Mesothelial cell of epicardium (in vitro differentiated cells): ENCODE data around the gene TRIP10. TPM values are rescaled to one million over a fixed set of nuclear protein-coding genes. Genes with fewer than 3 reads are reported as not detected.

ENCODE experiments used
- DNase-seq, 2 experiments: peaks; one replicate each; pipeline ENCODE4 v3.0.0; 2021; ENCODE audit warnings: low spot score in 2 of 2; ENCODE audit not compliant: unreplicated experiment in 2 of 2
- H3K27ac Mint-ChIP-seq: 2 replicates; pipeline ENCODE4 v1.8.0; 2021; ENCODE audit warnings: mixed read lengths
- H3K27me3 Mint-ChIP-seq: 2 replicates; pipeline ENCODE4 v1.8.0; 2021; ENCODE audit warnings: low read depth, mixed read lengths
- H3K36me3 Mint-ChIP-seq: 2 replicates; pipeline ENCODE4 v1.8.0; 2021; ENCODE audit warnings: mixed read lengths
- H3K4me1 Mint-ChIP-seq: 2 replicates; pipeline ENCODE4 v1.8.0; 2021; ENCODE audit warnings: mixed read lengths
- H3K4me3 Mint-ChIP-seq: 2 replicates; pipeline ENCODE4 v1.8.0; 2021; ENCODE audit warnings: mild to moderate bottlenecking, moderate library complexity, mixed read lengths
- H3K9me3 Mint-ChIP-seq: 2 replicates; pipeline ENCODE4 v1.8.0; 2021; ENCODE audit warnings: mixed read lengths
- total RNA-seq: library from RNA; stranded (reverse); gene quantifications from 3 replicates; pipeline ENCODE4 v1.2.1, GENCODE V29; 2021
- TF ChIP-seq, protein P1 (sequence below): fragments of 200-600 bp; sonication (generic); IDR thresholded peaks from one replicate; pipeline ENCODE4 v1.5.0; 2021; ENCODE audit warnings: antibody characterized with exemption; ENCODE audit not compliant: unreplicated experiment

The TRIP10 gene
- total RNA-seq, 1 donor from 2014 or later, result 73.2 TPM

GRCh38 chr19:6791237-6791636, 51.8 kb downstream of the TRIP10 start:
- no peak for DNase-seq
- Mint-ChIP-seq H3K9me3 (peaks cover 46% of the 10 kb centered on the region), H3K4me3 (no peak overlapping the region), H3K27me3 (no peaks in the 10 kb centered on the region), H3K4me1 (no peaks in the 10 kb centered on the region), H3K36me3 (no peaks in the 10 kb centered on the region), H3K27ac (no peak overlapping the region)
- TF ChIP-seq, protein P1, sequence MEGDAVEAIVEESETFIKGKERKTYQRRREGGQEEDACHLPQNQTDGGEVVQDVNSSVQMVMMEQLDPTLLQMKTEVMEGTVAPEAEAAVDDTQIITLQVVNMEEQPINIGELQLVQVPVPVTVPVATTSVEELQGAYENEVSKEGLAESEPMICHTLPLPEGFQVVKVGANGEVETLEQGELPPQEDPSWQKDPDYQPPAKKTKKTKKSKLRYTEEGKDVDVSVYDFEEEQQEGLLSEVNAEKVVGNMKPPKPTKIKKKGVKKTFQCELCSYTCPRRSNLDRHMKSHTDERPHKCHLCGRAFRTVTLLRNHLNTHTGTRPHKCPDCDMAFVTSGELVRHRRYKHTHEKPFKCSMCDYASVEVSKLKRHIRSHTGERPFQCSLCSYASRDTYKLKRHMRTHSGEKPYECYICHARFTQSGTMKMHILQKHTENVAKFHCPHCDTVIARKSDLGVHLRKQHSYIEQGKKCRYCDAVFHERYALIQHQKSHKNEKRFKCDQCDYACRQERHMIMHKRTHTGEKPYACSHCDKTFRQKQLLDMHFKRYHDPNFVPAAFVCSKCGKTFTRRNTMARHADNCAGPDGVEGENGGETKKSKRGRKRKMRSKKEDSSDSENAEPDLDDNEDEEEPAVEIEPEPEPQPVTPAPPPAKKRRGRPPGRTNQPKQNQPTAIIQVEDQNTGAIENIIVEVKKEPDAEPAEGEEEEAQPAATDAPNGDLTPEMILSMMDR, result no peak

GRCh38 chr19:6793411-6793810, 53.9 kb downstream of the TRIP10 start:
- H3K9me3 Mint-ChIP-seq, result peaks cover 48% of the 10 kb centered on the region
- no peak overlapping the region for H3K4me3 Mint-ChIP-seq
- H3K4me1 Mint-ChIP-seq, result no peaks in the 10 kb centered on the region
- no peak for DNase-seq
- TF ChIP-seq, protein P1, result no peak
- H3K27me3 Mint-ChIP-seq, result no peaks in the 10 kb centered on the region
- H3K27ac Mint-ChIP-seq, result no peak overlapping the region
- no peaks in the 10 kb centered on the region for H3K36me3 Mint-ChIP-seq

DNA sequence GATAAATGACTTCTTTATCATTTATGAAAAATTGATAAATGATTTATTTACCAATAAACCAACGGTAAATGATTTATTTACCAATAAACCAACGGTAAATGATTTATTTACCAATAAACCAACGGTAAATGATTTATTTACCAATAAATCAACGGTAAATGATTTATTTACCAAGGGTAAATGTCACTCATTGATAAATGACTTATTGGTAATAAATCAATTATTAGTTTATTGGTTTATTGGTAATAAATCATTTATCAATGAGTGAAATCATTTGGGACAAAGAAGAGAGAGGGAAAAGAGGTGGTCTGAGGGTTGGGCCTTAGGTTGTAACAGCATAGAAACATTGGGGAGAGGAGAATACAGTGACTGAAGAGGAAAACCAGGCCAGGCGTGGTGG, 54.5 kb downstream of the TRIP10 start:
- TF ChIP-seq, protein P1, result no peak
- Mint-ChIP-seq H3K27ac (no peak overlapping the region), H3K4me1 (no peaks in the 10 kb centered on the region), H3K4me3 (no peak overlapping the region), H3K27me3 (no peaks in the 10 kb centered on the region), H3K36me3 (no peaks in the 10 kb centered on the region), H3K9me3 (peaks cover 48% of the 10 kb centered on the region)
- no peak for DNase-seq

- TF ChIP-seq, protein P1, result no peak
- Mint-ChIP-seq H3K4me1 (no peaks in the 10 kb centered on the region), H3K36me3 (no peaks in the 10 kb centered on the region), H3K27ac (no peak overlapping the region), H3K27me3 (no peaks in the 10 kb centered on the region), H3K4me3 (no peak overlapping the region), H3K9me3 (peaks cover 48% of the 10 kb centered on the region)
- DNase-seq, result no peak
These were observed 55.4 kb downstream of the TRIP10 start for GRCh38 chr19:6794686-6795431.

GRCh38 chr19:6796278-6796677, 56.8 kb downstream of the TRIP10 start:
- H3K36me3 Mint-ChIP-seq, result peaks cover 3% of the 10 kb centered on the region
- no peaks in the 10 kb centered on the region for H3K27me3 Mint-ChIP-seq
- no peak overlapping the region for H3K4me3 Mint-ChIP-seq
- TF ChIP-seq, protein P1, result no peak
- H3K27ac Mint-ChIP-seq, result no peak overlapping the region
- peaks cover 49% of the 10 kb centered on the region for H3K9me3 Mint-ChIP-seq
- no peak for DNase-seq
- no peaks in the 10 kb centered on the region for H3K4me1 Mint-ChIP-seq
